ENCODE data around the gene ATP11C. TPM values are rescaled to one million over a fixed set of nuclear protein-coding genes. Genes with fewer than 3 reads are reported as not detected.
"Not testable (repeated sequence)": the region's sequence is repeated elsewhere in the genome, so short reads cannot be mapped to it uniquely, and the experiment has no call there.

ATP11C gene
- total RNA-seq, 1 donor from 2014 or later = 23.8 TPM

GRCh38 chrX:139720979-139721378 is 211.9 kb downstream of the ATP11C start:
- Mint-ChIP-seq H3K27me3 (ENCODE audit: low read depth) (no peaks in the 10 kb centered on the region), H3K4me1 (ENCODE audit: low read depth) (peaks cover 4% of the 10 kb centered on the region), H3K9me3 (no peaks in the 10 kb centered on the region), H3K4me3 (ENCODE audit: low read depth) (no peak overlapping the region), H3K36me3 (ENCODE audit: low read depth) (peaks cover 3% of the 10 kb centered on the region), H3K27ac (no peak overlapping the region)
- no peak for DNase-seq (ENCODE audit: low spot score)
- intact Hi-C loops (cut with micrococcal nuclease) = no loop called here

GRCh38 chrX:139720136-139720535 is 212.7 kb downstream of the ATP11C start:
- Mint-ChIP-seq H3K27ac (no peak overlapping the region), H3K27me3 (ENCODE audit: low read depth) (no peaks in the 10 kb centered on the region), H3K36me3 (ENCODE audit: low read depth) (peaks cover 3% of the 10 kb centered on the region), H3K4me1 (ENCODE audit: low read depth) (no peaks in the 10 kb centered on the region), H3K4me3 (ENCODE audit: low read depth) (no peak overlapping the region), H3K9me3 (no peaks in the 10 kb centered on the region)
- no peak for DNase-seq (ENCODE audit: low spot score)
- intact Hi-C loops (cut with micrococcal nuclease) = no loop called here

GRCh38 chrX:139708067-139708466 is 224.8 kb downstream of the ATP11C start, which contains the start of gene MCF2:
Gene MCF2, minus strand, starts transcription at chrX:139708167. Its CDS starts 56,423 bp downstream, at chrX:139651744.
- H3K9me3 Mint-ChIP-seq = no peaks in the 10 kb centered on the region
- H3K4me3 Mint-ChIP-seq (ENCODE audit: low read depth) = no peak within 1 kb of the TSS
- intact Hi-C loops (cut with micrococcal nuclease) = no loop called here
- no peak for DNase-seq (ENCODE audit: low spot score)
- H3K36me3 Mint-ChIP-seq (ENCODE audit: low read depth) = no peaks in the 10 kb centered on the region
- no peaks in the 10 kb centered on the region for H3K27me3 Mint-ChIP-seq (ENCODE audit: low read depth)
- no peak within 1 kb of the TSS for H3K27ac Mint-ChIP-seq
- no peaks in the 10 kb centered on the region for H3K4me1 Mint-ChIP-seq (ENCODE audit: low read depth)

- DNase-seq (ENCODE audit: low spot score) = no peak
- Mint-ChIP-seq H3K27me3 (ENCODE audit: low read depth) (no peaks in the 10 kb centered on the region), H3K9me3 (no peaks in the 10 kb centered on the region), H3K27ac (no peak overlapping the region), H3K4me3 (ENCODE audit: low read depth) (no peak overlapping the region), H3K4me1 (ENCODE audit: low read depth) (no peaks in the 10 kb centered on the region), H3K36me3 (ENCODE audit: low read depth) (no peaks in the 10 kb centered on the region)
- intact Hi-C loops (cut with micrococcal nuclease) = no loop called here
Observed at GRCh38 chrX:139702658-139703057, 230.2 kb downstream of the ATP11C start.

GRCh38 chrX:139692908-139693307 is 239.9 kb downstream of the ATP11C start:
- intact Hi-C loops (cut with micrococcal nuclease) = no loop called here
- Mint-ChIP-seq H3K4me1 (ENCODE audit: low read depth) (peaks cover 2% of the 10 kb centered on the region), H3K27ac (no peak overlapping the region), H3K4me3 (ENCODE audit: low read depth) (no peak overlapping the region), H3K9me3 (no peaks in the 10 kb centered on the region), H3K36me3 (ENCODE audit: low read depth) (no peaks in the 10 kb centered on the region), H3K27me3 (ENCODE audit: low read depth) (peaks cover 24% of the 10 kb centered on the region)
- DNase-seq (ENCODE audit: low spot score) = no peak

- no peaks in the 10 kb centered on the region for H3K9me3 Mint-ChIP-seq
- peaks cover 2% of the 10 kb centered on the region for H3K4me1 Mint-ChIP-seq (ENCODE audit: low read depth)
- peaks cover 24% of the 10 kb centered on the region for H3K27me3 Mint-ChIP-seq (ENCODE audit: low read depth)
- H3K27ac Mint-ChIP-seq = no peak overlapping the region
- DNase-seq (ENCODE audit: low spot score) = no peak
- intact Hi-C loops (cut with micrococcal nuclease) = no loop called here
- no peaks in the 10 kb centered on the region for H3K36me3 Mint-ChIP-seq (ENCODE audit: low read depth)
- no peak overlapping the region for H3K4me3 Mint-ChIP-seq (ENCODE audit: low read depth)
Observed at GRCh38 chrX:139692506-139692849, 240.4 kb downstream of the ATP11C start.

GRCh38 chrX:139691843-139692505 is 240.9 kb downstream of the ATP11C start:
- no peaks in the 10 kb centered on the region for H3K36me3 Mint-ChIP-seq (ENCODE audit: low read depth)
- H3K4me1 Mint-ChIP-seq (ENCODE audit: low read depth) = peaks cover 2% of the 10 kb centered on the region
- peak overlapping the region; percentile 39 for H3K4me3 Mint-ChIP-seq (ENCODE audit: low read depth)
- no peak overlapping the region for H3K27ac Mint-ChIP-seq
- intact Hi-C loops (cut with micrococcal nuclease) = no loop called here
- no peak for DNase-seq (ENCODE audit: low spot score)
- no peaks in the 10 kb centered on the region for H3K9me3 Mint-ChIP-seq
- peaks cover 24% of the 10 kb centered on the region for H3K27me3 Mint-ChIP-seq (ENCODE audit: low read depth)

- peak overlapping the region; percentile 58 for H3K4me3 Mint-ChIP-seq (ENCODE audit: low read depth)
- peaks cover 2% of the 10 kb centered on the region for H3K4me1 Mint-ChIP-seq (ENCODE audit: low read depth)
- peaks cover 27% of the 10 kb centered on the region for H3K27me3 Mint-ChIP-seq (ENCODE audit: low read depth)
- intact Hi-C loops (cut with micrococcal nuclease) = no loop called here
- no peaks in the 10 kb centered on the region for H3K9me3 Mint-ChIP-seq
- H3K27ac Mint-ChIP-seq = no peak overlapping the region
- no peak for DNase-seq (ENCODE audit: low spot score)
- H3K36me3 Mint-ChIP-seq (ENCODE audit: low read depth) = no peaks in the 10 kb centered on the region
Observed at GRCh38 chrX:139691493-139691842, 241.4 kb downstream of the ATP11C start.

GRCh38 chrX:139685175-139685574 is 247.7 kb downstream of the ATP11C start:
- H3K36me3 Mint-ChIP-seq (ENCODE audit: low read depth); H3K27me3 Mint-ChIP-seq (ENCODE audit: low read depth); H3K4me1 Mint-ChIP-seq (ENCODE audit: low read depth); intact Hi-C loops (cut with micrococcal nuclease); H3K9me3 Mint-ChIP-seq; DNase-seq (ENCODE audit: low spot score); H3K4me3 Mint-ChIP-seq (ENCODE audit: low read depth); H3K27ac Mint-ChIP-seq: not testable (repeated sequence)

DNA sequence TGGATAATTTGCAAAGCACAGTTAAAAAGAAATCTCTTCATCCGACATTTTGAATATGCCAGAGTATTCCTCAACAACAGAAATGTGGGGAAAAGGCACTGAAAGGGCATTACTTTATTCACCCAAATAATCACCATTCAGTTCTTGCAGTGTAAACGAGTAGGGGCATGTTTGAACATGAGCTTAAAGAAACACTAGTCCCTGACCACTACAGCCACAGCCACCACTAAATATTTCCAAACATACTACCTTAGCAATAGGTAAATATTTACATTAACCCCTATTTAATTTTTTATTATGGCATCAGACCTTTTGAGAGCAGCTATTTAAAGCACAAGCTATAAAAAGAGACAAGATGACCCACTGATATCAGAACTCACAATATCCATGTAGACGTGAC is 252.5 kb downstream of the ATP11C start:
- Mint-ChIP-seq H3K9me3 (no peaks in the 10 kb centered on the region), H3K27ac (no peak overlapping the region), H3K4me3 (ENCODE audit: low read depth) (no peak overlapping the region), H3K36me3 (ENCODE audit: low read depth) (no peaks in the 10 kb centered on the region), H3K4me1 (ENCODE audit: low read depth) (no peaks in the 10 kb centered on the region), H3K27me3 (ENCODE audit: low read depth) (no peaks in the 10 kb centered on the region)
- intact Hi-C loops (cut with micrococcal nuclease) = no loop called here
- DNase-seq (ENCODE audit: low spot score) = no peak

Other genes starting within 250 kb of the ATP11C start
- 0.46 and 0.66 TPM in 2 replicates for gene MCF2, start 224.9 kb downstream of the ATP11C start, total RNA-seq
- not detected in 2 replicates for gene CXorf66, start 32.5 kb upstream of the ATP11C start, total RNA-seq

Data from activated T-helper 2 cell treated with anti-CD3 and anti-CD28 coated beads, Interferon-gamma antibody, Interleukin-2, Interleukin-4, amounts not matched to agents 10 μg/mL and 5 μg/mL and 100 μg/mL, durations not matched to agents 14 hours and 24 hours and 36 hours (primary cell).